ENCODE data around the gene RNF113B.

Gene RNF113B

GRCh38 chr13:98141509-98142379 lies 35.3 kb downstream of the RNF113B start:
- DNase-seq (ENCODE audit: low read depth, low spot score), result no peak

DNA sequence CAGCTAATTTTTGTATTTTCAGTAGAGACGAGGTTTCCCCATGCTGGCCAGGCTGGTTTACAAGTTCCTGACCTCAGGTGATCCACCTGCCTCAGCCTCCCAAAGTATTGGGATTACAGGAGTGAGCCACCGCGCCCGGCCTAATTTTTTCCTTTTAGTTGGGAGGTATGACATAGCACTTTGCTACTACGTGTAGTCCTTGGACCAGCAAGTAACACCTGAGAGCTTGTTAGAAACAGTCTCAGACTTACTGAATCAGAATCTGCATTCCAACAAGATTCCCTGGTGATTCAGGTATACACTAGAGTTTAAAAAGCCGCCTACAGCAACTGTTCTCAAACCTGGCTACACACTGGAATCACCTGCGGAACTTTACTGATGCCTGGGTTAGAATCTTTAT lies 36.0 kb downstream of the RNF113B start:
- no peak for DNase-seq (ENCODE audit: low read depth, low spot score)

GRCh38 chr13:98134901-98135300 lies 42.2 kb downstream of the RNF113B start:
- DNase-seq (ENCODE audit: low read depth, low spot score), result no peak

DNA sequence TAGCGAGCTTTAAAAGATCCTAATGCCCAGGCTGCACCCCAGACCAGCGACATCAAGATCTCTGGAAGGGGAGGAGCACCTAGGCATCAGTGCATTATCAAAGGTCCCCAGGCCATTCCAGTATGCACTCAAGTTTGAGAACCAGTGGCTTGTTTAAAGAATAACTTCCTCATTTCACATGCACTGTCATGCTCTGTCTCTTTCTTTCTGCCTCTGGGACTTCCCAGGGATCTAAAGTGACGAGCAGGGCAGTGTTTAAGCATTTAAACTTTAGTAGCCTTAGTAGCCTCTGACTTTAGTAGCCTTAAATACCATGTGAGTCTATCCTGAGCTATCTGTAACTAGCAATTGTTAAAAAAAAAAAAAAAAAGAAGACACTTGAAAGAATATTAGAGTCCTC lies 43.1 kb downstream of the RNF113B start:
- no peak for DNase-seq (ENCODE audit: low read depth, low spot score)

GRCh38 chr13:98129059-98129746 lies 47.9 kb downstream of the RNF113B start:
- DNase-seq (ENCODE audit: low read depth, low spot score), result no peak

Measured in astrocyte of the hippocampus (primary cell).